HepG2 (cell line): Measurements from ENCODE around the gene U2AF1L4. TPM values are rescaled to one million over a fixed set of nuclear protein-coding genes. Genes with fewer than 3 reads are reported as not detected.

Source experiments
- MAF1 ChIP-seq: sonication (generic); formaldehyde crosslinking; IDR thresholded peaks from 2 replicates; pipeline ENCODE4 v1.5.0; 2020; ENCODE audit warnings: missing genetic modification reagents, borderline replicate concordance
- MAX ChIP-seq: IDR thresholded peaks from 2 replicates; pipeline ENCODE4 v1.6.1; 2012; ENCODE audit warnings: inconsistent platforms
- ZNF713 ChIP-seq: sonication (generic); formaldehyde crosslinking; IDR thresholded peaks from 2 replicates; pipeline ENCODE4 v1.4.0; 2020; ENCODE audit warnings: mild to moderate bottlenecking, missing genetic modification reagents
- ZNF724P ChIP-seq: sonication (generic); formaldehyde crosslinking; IDR thresholded peaks from 2 replicates; pipeline ENCODE4 v1.8.0; 2022; ENCODE audit warnings: missing genetic modification reagents, borderline replicate concordance
- ZNF770 ChIP-seq: sonication (generic); formaldehyde crosslinking; IDR thresholded peaks from 2 replicates; pipeline ENCODE4 v1.5.0; 2020; ENCODE audit warnings: mild to moderate bottlenecking, missing genetic modification reagents
- polyA plus RNA-seq, 8 experiments: library from polyadenylated mRNA; depleted of rRNA in 3 of 8; stranded (reverse) in 7 of 8; unstranded in 1 of 8; fragments of >200 nt; fragmentation: Illumina TruSeq in 4 of 8; extraction: Trizol in 4 of 8; gene quantifications; 2 replicates each; pipeline versions ENCODE4 v1.2.1 to v1.2.3, GENCODE V29; 2011 to 2016; ENCODE audit warnings: low read depth in 4 of 8, missing spikeins in 1 of 8, mixed read lengths in 1 of 8; ENCODE audit not compliant: insufficient read depth in 1 of 8
- total RNA-seq, 5 experiments: library from RNA; depleted of rRNA; stranded (reverse); fragments of >200 nt; fragmentation: Illumina TruSeq; extraction: Trizol; gene quantifications; 2 replicates each; pipeline ENCODE4 v1.2.3, GENCODE V29; 2016; ENCODE audit warnings: low read depth in 1 of 5
- TF ChIP-seq, protein P1 (sequence below): IDR thresholded peaks from 2 replicates; pipeline ENCODE4 v1.6.1; 2016; ENCODE audit warnings: missing compliant biosample characterization, missing genetic modification reagents, borderline replicate concordance
- TF ChIP-seq, protein P2 (sequence below): sonication (generic); formaldehyde crosslinking; conservative IDR thresholded peaks from 2 replicates; pipeline ENCODE4 v1.4.0; 2020; ENCODE audit warnings: missing genetic modification reagents
- TF ChIP-seq, protein P3 (sequence below), 2 experiments: fragments of 450-650 bp in 1 of 2; sonication (generic) in 1 of 2; formaldehyde crosslinking in 1 of 2; IDR thresholded peaks; 2 replicates each; pipeline versions ENCODE4 v1.6.1 to v1.8.0; 2016 to 2022; ENCODE audit warnings: antibody characterized with exemption in 1 of 2, mild to moderate bottlenecking in 1 of 2, missing genetic modification reagents in 1 of 2
- TF ChIP-seq, protein P4 (sequence below): sonication (generic); formaldehyde crosslinking; IDR thresholded peaks from 2 replicates; pipeline ENCODE4 v1.4.0; 2020; ENCODE audit warnings: low read depth, missing genetic modification reagents

U2AF1L4 gene
- total and polyA plus RNA-seq, 2 of the 13 experiments (the other 11 are each of a cell fraction or from before 2014, with no cell fraction given) = 7.9 to 15.4 TPM

- TF ChIP-seq, protein P1, sequence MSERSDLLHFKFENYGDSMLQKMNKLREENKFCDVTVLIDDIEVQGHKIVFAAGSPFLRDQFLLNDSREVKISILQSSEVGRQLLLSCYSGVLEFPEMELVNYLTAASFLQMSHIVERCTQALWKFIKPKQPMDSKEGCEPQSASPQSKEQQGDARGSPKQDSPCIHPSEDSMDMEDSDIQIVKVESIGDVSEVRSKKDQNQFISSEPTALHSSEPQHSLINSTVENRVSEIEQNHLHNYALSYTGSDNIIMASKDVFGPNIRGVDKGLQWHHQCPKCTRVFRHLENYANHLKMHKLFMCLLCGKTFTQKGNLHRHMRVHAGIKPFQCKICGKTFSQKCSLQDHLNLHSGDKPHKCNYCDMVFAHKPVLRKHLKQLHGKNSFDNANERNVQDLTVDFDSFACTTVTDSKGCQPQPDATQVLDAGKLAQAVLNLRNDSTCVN (CRISPR knock-in tag) = no peak
- TF ChIP-seq MAF1 (CRISPR knock-in tag) (no peak), ZNF770 (CRISPR knock-in tag) (no peak), ZNF724P (CRISPR knock-in tag) (no peak), ZNF713 (no peak), MAX (no peak)
- TF ChIP-seq, protein P2, sequence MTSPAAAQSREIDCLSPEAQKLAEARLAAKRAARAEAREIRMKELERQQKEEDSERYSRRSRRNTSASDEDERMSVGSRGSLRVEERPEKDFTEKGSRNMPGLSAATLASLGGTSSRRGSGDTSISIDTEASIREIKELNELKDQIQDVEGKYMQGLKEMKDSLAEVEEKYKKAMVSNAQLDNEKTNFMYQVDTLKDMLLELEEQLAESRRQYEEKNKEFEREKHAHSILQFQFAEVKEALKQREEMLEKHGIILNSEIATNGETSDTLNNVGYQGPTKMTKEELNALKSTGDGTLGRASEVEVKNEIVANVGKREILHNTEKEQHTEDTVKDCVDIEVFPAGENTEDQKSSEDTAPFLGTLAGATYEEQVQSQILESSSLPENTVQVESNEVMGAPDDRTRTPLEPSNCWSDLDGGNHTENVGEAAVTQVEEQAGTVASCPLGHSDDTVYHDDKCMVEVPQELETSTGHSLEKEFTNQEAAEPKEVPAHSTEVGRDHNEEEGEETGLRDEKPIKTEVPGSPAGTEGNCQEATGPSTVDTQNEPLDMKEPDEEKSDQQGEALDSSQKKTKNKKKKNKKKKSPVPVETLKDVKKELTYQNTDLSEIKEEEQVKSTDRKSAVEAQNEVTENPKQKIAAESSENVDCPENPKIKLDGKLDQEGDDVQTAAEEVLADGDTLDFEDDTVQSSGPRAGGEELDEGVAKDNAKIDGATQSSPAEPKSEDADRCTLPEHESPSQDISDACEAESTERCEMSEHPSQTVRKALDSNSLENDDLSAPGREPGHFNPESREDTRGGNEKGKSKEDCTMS (CRISPR knock-in tag) = no peak
- TF ChIP-seq, protein P3, sequence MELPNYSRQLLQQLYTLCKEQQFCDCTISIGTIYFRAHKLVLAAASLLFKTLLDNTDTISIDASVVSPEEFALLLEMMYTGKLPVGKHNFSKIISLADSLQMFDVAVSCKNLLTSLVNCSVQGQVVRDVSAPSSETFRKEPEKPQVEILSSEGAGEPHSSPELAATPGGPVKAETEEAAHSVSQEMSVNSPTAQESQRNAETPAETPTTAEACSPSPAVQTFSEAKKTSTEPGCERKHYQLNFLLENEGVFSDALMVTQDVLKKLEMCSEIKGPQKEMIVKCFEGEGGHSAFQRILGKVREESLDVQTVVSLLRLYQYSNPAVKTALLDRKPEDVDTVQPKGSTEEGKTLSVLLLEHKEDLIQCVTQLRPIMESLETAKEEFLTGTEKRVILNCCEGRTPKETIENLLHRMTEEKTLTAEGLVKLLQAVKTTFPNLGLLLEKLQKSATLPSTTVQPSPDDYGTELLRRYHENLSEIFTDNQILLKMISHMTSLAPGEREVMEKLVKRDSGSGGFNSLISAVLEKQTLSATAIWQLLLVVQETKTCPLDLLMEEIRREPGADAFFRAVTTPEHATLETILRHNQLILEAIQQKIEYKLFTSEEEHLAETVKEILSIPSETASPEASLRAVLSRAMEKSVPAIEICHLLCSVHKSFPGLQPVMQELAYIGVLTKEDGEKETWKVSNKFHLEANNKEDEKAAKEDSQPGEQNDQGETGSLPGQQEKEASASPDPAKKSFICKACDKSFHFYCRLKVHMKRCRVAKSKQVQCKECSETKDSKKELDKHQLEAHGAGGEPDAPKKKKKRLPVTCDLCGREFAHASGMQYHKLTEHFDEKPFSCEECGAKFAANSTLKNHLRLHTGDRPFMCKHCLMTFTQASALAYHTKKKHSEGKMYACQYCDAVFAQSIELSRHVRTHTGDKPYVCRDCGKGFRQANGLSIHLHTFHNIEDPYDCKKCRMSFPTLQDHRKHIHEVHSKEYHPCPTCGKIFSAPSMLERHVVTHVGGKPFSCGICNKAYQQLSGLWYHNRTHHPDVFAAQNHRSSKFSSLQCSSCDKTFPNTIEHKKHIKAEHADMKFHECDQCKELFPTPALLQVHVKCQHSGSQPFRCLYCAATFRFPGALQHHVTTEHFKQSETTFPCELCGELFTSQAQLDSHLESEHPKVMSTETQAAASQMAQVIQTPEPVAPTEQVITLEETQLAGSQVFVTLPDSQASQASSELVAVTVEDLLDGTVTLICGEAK (IDR thresholded peaks at IDR 0.05) = no peak
- TF ChIP-seq, protein P3 (CRISPR knock-in tag; IDR thresholded peaks at IDR 0.05) = no peak
- TF ChIP-seq, protein P4, sequence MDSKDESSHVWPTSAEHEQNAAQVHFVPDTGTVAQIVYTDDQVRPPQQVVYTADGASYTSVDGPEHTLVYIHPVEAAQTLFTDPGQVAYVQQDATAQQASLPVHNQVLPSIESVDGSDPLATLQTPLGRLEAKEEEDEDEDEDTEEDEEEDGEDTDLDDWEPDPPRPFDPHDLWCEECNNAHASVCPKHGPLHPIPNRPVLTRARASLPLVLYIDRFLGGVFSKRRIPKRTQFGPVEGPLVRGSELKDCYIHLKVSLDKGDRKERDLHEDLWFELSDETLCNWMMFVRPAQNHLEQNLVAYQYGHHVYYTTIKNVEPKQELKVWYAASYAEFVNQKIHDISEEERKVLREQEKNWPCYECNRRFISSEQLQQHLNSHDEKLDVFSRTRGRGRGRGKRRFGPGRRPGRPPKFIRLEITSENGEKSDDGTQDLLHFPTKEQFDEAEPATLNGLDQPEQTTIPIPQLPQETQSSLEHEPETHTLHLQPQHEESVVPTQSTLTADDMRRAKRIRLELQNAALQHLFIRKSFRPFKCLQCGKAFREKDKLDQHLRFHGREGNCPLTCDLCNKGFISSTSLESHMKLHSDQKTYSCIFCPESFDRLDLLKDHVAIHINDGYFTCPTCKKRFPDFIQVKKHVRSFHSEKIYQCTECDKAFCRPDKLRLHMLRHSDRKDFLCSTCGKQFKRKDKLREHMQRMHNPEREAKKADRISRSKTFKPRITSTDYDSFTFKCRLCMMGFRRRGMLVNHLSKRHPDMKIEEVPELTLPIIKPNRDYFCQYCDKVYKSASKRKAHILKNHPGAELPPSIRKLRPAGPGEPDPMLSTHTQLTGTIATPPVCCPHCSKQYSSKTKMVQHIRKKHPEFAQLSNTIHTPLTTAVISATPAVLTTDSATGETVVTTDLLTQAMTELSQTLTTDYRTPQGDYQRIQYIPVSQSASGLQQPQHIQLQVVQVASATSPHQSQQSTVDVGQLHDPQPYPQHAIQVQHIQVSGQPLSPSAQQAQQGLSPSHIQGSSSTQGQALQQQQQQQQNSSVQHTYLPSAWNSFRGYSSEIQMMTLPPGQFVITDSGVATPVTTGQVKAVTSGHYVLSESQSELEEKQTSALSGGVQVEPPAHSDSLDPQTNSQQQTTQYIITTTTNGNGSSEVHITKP (CRISPR knock-in tag) = no peak
Measured at GRCh38 chr19:35780717-35781116, 35.5 kb upstream of the U2AF1L4 start (continued).
